ENCODE results near the gene NEK10. TPM values are rescaled to one million over a fixed set of nuclear protein-coding genes. Genes with fewer than 3 reads are reported as not detected.

The NEK10 gene
- total and polyA plus RNA-seq, 2 of the 4 experiments (the other 2 are of a cell fraction), result 2.2 to 6.6 TPM

- CTCF ChIA-PET, result no interaction called here
- H3K4me2 ChIP-seq (ENCODE audit: low read depth, low read length), result no peak overlapping the region
- no CpG with 5 or more reads among the region's 1 CpG for WGBS, 2 experiments (ENCODE audit: extremely low coverage in 2 of 2, insufficient read length in 1 of 2)
Measured at GRCh38 chr3:27194861-27195483, 174.2 kb downstream of the NEK10 start.

More at GRCh38 chr3:27194861-27195483, 174.2 kb downstream of the NEK10 start:
- H2AFZ ChIP-seq (replicated peaks; ENCODE audit: low read length, poor library complexity), result no peak overlapping the region
- peak; percentile 48 for ATAC-seq (ENCODE audit: low read depth)
- intact Hi-C loops (cut with micrococcal nuclease), result no loop called here
- peak; percentile 31 for DNase-seq
- H3K9ac ChIP-seq (ENCODE audit: low read depth, low read length), result no peak overlapping the region
- no peak overlapping the region for H3K18ac ChIP-seq (ENCODE audit: low read depth, low read length)
- H3K56ac ChIP-seq (ENCODE audit: extremely low read depth, insufficient read depth, low read length), result no peak overlapping the region
- no peaks in the 10 kb centered on the region for H4K20me1 ChIP-seq (ENCODE audit: insufficient read depth, low read length)
- dilution Hi-C loops (cut with HindIII; ENCODE audit: low sequenced_read_pairs, unreplicated experiment), result no loop called here
- TF ChIP-seq MAFK (IDR thresholded peaks at IDR 0.05; ENCODE audit: low read depth, low read length), result peak; percentile 24; the same call in 1 of the 2 replicates
- TF ChIP-seq NFE2L2 (IDR thresholded peaks at IDR 0.05; ENCODE audit: low read depth, low read length), result peak; percentile 81
- no peak for TF ChIP-seq BHLHE40 (IDR thresholded peaks at IDR 0.05; ENCODE audit: low read depth, low read length)
- H3K27ac ChIP-seq (ENCODE audit: insufficient read depth, low read length), result no peak overlapping the region
- no peak overlapping the region for H3K4ac ChIP-seq (ENCODE audit: low read depth, low read length)
- H3K79me1 ChIP-seq (ENCODE audit: low read depth in 1 of 2, low read length in 2 of 2), result no peaks in the 10 kb centered on the region
- H2AK9ac ChIP-seq (replicated peaks; ENCODE audit: low read depth, low read length, poor library complexity), result no peak overlapping the region
- H3K9me3 ChIP-seq (ENCODE audit: control insufficient read depth, insufficient read depth, low read length), result no peaks in the 10 kb centered on the region
- H2AK5ac ChIP-seq (ENCODE audit: low read depth, low read length), result no peak overlapping the region
- in situ Hi-C loops (cut with MboI; ENCODE audit: low sequenced_read_pairs), result no loop called here
- H4K5ac ChIP-seq (ENCODE audit: low read depth, low read length), result no peak overlapping the region
- H3K27me3 ChIP-seq (ENCODE audit: control insufficient read depth, insufficient read depth, low read length), result no peaks in the 10 kb centered on the region
- POLR2A ChIA-PET (ENCODE audit: unreplicated experiment), result no interaction called here
- H4K8ac ChIP-seq (ENCODE audit: low read depth in 2 of 2, low read length in 2 of 2), result no peak overlapping the region
- no peaks in the 10 kb centered on the region for H3K36me3 ChIP-seq (ENCODE audit: control insufficient read depth, insufficient read depth, low read length)
- no peak overlapping the region for H3K14ac ChIP-seq (replicated peaks; ENCODE audit: low read depth, low read length)
- H2BK20ac ChIP-seq (ENCODE audit: low read depth, low read length), result no peak overlapping the region
- no peak overlapping the region for H3K4me3 ChIP-seq (ENCODE audit: insufficient read depth, low read depth, low read length)
- 0 out of 2 replicates have a peak, but pooled peaks cover 1% of the 10 kb centered on the region for H3K4me1 ChIP-seq (ENCODE audit: control insufficient read depth, insufficient read depth, low read length)
- H2BK15ac ChIP-seq (ENCODE audit: low read depth, low read length), result no peak overlapping the region
- no peak overlapping the region for H3K23ac ChIP-seq (ENCODE audit: low read depth, low read length)
- no peak overlapping the region for H2BK120ac ChIP-seq (ENCODE audit: low read depth, low read length)
- H4K91ac ChIP-seq (ENCODE audit: insufficient read depth, low read depth, low read length), result no peak overlapping the region
- no TSS peak for BruUV-seq (replicated peaks)
- no peaks in the 10 kb centered on the region for H3K9me1 ChIP-seq (ENCODE audit: insufficient read depth, low read length)
- no peak overlapping the region for H2BK5ac ChIP-seq (ENCODE audit: low read depth, low read length, poor library complexity, severe bottlenecking)
